ENCODE data around the gene MRI1. TPM values are rescaled to one million over a fixed set of nuclear protein-coding genes. Genes with fewer than 3 reads are reported as not detected.

Gene MRI1
- total and polyA plus RNA-seq, 2 donors (not counting 1 experiment from before 2014, with no cell fraction given): 75.5 to 118 TPM

DNA sequence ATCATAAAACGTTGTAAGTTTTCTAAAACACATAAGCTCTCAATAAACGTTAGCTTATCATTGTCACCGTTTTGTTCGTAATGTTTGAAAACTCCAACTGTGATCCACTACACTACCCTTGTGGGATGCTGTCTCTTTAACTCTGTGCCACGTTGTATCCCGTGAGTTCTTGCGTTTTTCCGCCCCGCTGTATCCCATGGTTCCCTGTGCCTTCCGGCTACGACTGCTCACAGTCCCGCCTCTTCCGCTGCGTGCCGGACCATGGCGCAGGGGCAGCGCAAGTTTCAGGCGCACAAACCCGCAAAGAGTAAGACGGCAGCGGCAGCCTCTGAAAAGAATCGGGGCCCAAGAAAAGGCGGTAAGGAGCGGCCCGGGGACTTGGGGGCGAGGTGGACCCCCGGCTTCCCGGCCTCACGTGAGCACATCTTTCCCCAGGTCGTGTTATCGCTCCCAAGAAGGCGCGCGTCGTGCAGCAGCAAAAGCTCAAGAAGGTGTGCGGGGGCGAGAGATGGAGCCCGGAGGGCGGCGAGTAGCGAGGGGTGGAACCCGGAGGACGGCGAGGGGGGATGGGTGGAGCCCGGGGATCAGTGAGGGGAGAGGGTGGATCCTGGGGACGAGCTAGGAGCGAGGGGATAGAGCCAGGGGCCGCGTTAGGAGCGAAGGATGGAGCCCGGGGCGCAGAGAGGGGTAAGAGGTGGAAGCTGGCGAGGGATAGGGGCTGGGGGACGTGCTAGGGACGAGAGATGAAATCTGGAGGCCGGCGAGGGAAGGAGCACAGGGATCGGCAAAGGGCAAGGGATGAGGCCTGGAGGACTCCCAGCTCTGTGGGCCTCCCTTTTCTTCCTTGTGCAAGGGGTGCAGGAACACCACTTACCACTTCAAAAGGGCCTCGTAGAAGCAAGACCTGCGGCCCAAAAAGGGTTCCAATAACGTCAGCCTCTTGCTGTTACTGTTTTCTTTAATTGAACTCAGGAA lies 10.2 kb downstream of the MRI1 start, which contains the start of gene C19orf53:
Gene C19orf53 (plus strand): TSS at position 240 of the 975 bp plus-strand sequence. CDS start 22 bp downstream, at position 262.
- Mint-ChIP-seq H3K4me3 (peak within 1 kb of the TSS; percentile 97), H3K4me1 (peaks cover 25% of the 10 kb centered on the region), H3K27ac (peak within 1 kb of the TSS; percentile 94), H3K9me3 (ENCODE audit: insufficient read depth) (no peaks in the 10 kb centered on the region), H3K27me3 (no peaks in the 10 kb centered on the region)
- Histone ChIP-seq H3K27ac (ENCODE audit: low read length in 2 of 2) (peak within 1 kb of the TSS; percentile 79 to 82), H2AFZ (ENCODE audit: insufficient read depth, low read depth, low read length, poor library complexity, severe bottlenecking) (peak within 1 kb of the TSS; percentile 89), H3K4me3 (ENCODE audit: control extremely low read depth in 1 of 5, extremely low read depth in 1 of 5, insufficient read depth in 1 of 5, low read depth in 2 of 5, low read length in 4 of 5) (peak within 1 kb of the TSS; percentile 51 to 96 (median 85)), H3K27me3 (replicated peaks in 1 of 4; ENCODE audit: control extremely low read depth in 1 of 4, control insufficient read depth in 3 of 4, insufficient read depth in 4 of 4, low read length in 3 of 4) (no peaks in the 10 kb centered on the region), H3K36me3 (replicated peaks in 1 of 2; ENCODE audit: control extremely low read depth in 1 of 2, control insufficient read depth in 1 of 2, extremely low read depth in 1 of 2, insufficient read depth in 2 of 2, low read length in 1 of 2) (peaks cover 0 to 31% of the 10 kb centered on the region in 2 experiments), H3K79me2 (ENCODE audit: control insufficient read depth, insufficient read depth, low read length) (peaks cover 35% of the 10 kb centered on the region), H3K9ac (ENCODE audit: low read length) (peak within 1 kb of the TSS; percentile 78), H4K20me1 (ENCODE audit: control insufficient read depth, insufficient read depth, low read length, poor library complexity, severe bottlenecking) (peaks cover 8% of the 10 kb centered on the region), H3K9me3 (ENCODE audit: control extremely low read depth in 1 of 3, control insufficient read depth in 2 of 3, insufficient read depth in 1 of 3, low read length in 2 of 3) (no peaks in the 10 kb centered on the region), H3K4me1 (ENCODE audit: control insufficient read depth in 2 of 2, insufficient read depth in 2 of 2, low read length in 2 of 2) (peaks cover 10 to 14% of the 10 kb centered on the region in 2 donors), H3K4me2 (replicated peaks; ENCODE audit: low read depth, low read length, poor library complexity, severe bottlenecking) (peak within 1 kb of the TSS; percentile 88)
- whole genome bisulfite sequencing (ENCODE audit: insufficient coverage): under 1% methylated on average over 53 of the region's 61 CpGs
- CTCF ChIA-PET: interaction anchor here (0.6 to 3.1 kb wide), 12 partner anchors 10 to 1477 kb away, joined by 3 to 16 read pairs (median 4); a partner anchor contains a TSS
- intact Hi-C loops (cut with micrococcal nuclease): loop anchor here (1.0 kb wide), 3 partner anchors 21 to 43 kb away; partner anchors contain the start of gene ZSWIM4
- DNase-seq (peak; percentile 91), ATAC-seq (ENCODE audit: low read depth) (peak; percentile 100)
- POLR2A ChIA-PET: interaction anchor here (0.5 to 2.6 kb wide), 16 partner anchors 9 to 594 kb away, joined by 3 to 17 read pairs (median 6); partner anchors contain the start of genes MRI1 and ZSWIM4
- no peak for TF ChIP-seq EZH2 (IDR thresholded peaks at IDR 0.05; ENCODE audit: borderline replicate concordance, insufficient read depth, low read depth, low read length, poor library complexity, severe bottlenecking)
- TF ChIP-seq, protein P1, sequence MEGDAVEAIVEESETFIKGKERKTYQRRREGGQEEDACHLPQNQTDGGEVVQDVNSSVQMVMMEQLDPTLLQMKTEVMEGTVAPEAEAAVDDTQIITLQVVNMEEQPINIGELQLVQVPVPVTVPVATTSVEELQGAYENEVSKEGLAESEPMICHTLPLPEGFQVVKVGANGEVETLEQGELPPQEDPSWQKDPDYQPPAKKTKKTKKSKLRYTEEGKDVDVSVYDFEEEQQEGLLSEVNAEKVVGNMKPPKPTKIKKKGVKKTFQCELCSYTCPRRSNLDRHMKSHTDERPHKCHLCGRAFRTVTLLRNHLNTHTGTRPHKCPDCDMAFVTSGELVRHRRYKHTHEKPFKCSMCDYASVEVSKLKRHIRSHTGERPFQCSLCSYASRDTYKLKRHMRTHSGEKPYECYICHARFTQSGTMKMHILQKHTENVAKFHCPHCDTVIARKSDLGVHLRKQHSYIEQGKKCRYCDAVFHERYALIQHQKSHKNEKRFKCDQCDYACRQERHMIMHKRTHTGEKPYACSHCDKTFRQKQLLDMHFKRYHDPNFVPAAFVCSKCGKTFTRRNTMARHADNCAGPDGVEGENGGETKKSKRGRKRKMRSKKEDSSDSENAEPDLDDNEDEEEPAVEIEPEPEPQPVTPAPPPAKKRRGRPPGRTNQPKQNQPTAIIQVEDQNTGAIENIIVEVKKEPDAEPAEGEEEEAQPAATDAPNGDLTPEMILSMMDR (IDR thresholded peaks at IDR 0.05): no peak

Measured in B cell (primary cell).